ENCODE results near the gene RANBP2. TPM values are rescaled to one million over a fixed set of nuclear protein-coding genes. Genes with fewer than 3 reads are reported as not detected.

Gene RANBP2
- total and polyA plus RNA-seq, 4 donors: 9.1 to 51.7 (median 22.9) TPM

DNA sequence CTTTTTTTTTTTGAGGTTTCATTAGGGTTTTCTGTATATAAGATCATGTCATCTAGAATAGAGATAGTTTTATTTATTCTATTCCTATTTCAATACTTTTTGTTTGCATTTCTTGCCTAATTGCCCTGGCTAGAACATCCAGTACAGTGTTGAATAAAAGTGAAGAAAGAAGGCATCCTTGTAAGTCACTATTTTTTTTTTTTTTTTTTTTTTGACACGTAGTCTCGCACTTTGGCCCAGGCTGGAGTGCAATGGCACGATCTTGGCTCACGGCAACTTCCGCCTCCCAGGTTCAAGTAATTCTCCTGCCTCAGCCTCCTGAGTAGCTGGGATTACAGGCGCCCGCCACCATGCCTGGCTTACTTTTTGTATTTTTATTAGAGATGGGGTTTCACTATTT, 27.8 kb upstream of the RANBP2 start:
- Histone ChIP-seq H3K9ac (ENCODE audit: low read depth in 1 of 2, low read length in 2 of 2) (no peak overlapping the region), H3K9me3 (ENCODE audit: control insufficient read depth in 4 of 4, low read length in 3 of 4) (no peaks in the 10 kb centered on the region), H3K36me3 (ENCODE audit: control insufficient read depth in 4 of 4, insufficient read depth in 3 of 4, low read depth in 1 of 4, low read length in 3 of 4) (no peaks in the 10 kb centered on the region), H3K4me3 (ENCODE audit: low read depth in 1 of 3, low read length in 3 of 3) (no peak overlapping the region), H3K27ac (ENCODE audit: low read depth in 1 of 2, low read length in 2 of 2) (no peak overlapping the region), H3K4me1 (ENCODE audit: control insufficient read depth in 4 of 4, insufficient read depth in 4 of 4, low read length in 3 of 4) (peaks cover 0 to 7% (median 3%) of the 10 kb centered on the region in 4 donors), H3K27me3 (ENCODE audit: control insufficient read depth in 4 of 4, insufficient read depth in 4 of 4, low read length in 3 of 4) (no peaks in the 10 kb centered on the region)
- no peak for DNase-seq (ENCODE audit: low spot score)
- 49% methylated on average over 7 of the region's 7 CpGs for WGBS
- TF ChIP-seq MAX (IDR thresholded peaks at IDR 0.05): no peak
- peak; percentile 26 to 76 for TF ChIP-seq RXRA (IDR thresholded peaks at IDR 0.05)
- TF ChIP-seq, protein P1, sequence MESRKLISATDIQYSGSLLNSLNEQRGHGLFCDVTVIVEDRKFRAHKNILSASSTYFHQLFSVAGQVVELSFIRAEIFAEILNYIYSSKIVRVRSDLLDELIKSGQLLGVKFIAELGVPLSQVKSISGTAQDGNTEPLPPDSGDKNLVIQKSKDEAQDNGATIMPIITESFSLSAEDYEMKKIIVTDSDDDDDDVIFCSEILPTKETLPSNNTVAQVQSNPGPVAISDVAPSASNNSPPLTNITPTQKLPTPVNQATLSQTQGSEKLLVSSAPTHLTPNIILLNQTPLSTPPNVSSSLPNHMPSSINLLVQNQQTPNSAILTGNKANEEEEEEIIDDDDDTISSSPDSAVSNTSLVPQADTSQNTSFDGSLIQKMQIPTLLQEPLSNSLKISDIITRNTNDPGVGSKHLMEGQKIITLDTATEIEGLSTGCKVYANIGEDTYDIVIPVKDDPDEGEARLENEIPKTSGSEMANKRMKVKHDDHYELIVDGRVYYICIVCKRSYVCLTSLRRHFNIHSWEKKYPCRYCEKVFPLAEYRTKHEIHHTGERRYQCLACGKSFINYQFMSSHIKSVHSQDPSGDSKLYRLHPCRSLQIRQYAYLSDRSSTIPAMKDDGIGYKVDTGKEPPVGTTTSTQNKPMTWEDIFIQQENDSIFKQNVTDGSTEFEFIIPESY (IDR thresholded peaks at IDR 0.05): no peak
- peak in 1 of 2 donors; percentile 26 for TF ChIP-seq GABPA (IDR thresholded peaks at IDR 0.05 in 1 of 2, conservative IDR thresholded peaks at IDR 0.05 in 1 of 2)
- TF ChIP-seq SP1 (IDR thresholded peaks at IDR 0.05): peak; percentile 32
- TF ChIP-seq YY1 (IDR thresholded peaks at IDR 0.05): peak; percentile 25
- TF ChIP-seq RAD21 (IDR thresholded peaks at IDR 0.05): no peak
- TF ChIP-seq ATF3 (IDR thresholded peaks at IDR 0.05): no peak
- peak; percentile 79 to 83 for TF ChIP-seq HNF4A (conservative IDR thresholded peaks at IDR 0.05)
- no peak for TF ChIP-seq NR2F2 (IDR thresholded peaks at IDR 0.05)
- TF ChIP-seq, protein P2, sequence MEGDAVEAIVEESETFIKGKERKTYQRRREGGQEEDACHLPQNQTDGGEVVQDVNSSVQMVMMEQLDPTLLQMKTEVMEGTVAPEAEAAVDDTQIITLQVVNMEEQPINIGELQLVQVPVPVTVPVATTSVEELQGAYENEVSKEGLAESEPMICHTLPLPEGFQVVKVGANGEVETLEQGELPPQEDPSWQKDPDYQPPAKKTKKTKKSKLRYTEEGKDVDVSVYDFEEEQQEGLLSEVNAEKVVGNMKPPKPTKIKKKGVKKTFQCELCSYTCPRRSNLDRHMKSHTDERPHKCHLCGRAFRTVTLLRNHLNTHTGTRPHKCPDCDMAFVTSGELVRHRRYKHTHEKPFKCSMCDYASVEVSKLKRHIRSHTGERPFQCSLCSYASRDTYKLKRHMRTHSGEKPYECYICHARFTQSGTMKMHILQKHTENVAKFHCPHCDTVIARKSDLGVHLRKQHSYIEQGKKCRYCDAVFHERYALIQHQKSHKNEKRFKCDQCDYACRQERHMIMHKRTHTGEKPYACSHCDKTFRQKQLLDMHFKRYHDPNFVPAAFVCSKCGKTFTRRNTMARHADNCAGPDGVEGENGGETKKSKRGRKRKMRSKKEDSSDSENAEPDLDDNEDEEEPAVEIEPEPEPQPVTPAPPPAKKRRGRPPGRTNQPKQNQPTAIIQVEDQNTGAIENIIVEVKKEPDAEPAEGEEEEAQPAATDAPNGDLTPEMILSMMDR (IDR thresholded peaks at IDR 0.05; ENCODE audit: low read depth, low read length, missing input control): no peak
- TF ChIP-seq JUND (IDR thresholded peaks at IDR 0.05): peak; percentile 35 to 69
- peak; percentile 17 for TF ChIP-seq FOXA2 (IDR thresholded peaks at IDR 0.05)
- TF ChIP-seq EGR1 (IDR thresholded peaks at IDR 0.05; ENCODE audit: low read depth in 2 of 2): no peak

DNA sequence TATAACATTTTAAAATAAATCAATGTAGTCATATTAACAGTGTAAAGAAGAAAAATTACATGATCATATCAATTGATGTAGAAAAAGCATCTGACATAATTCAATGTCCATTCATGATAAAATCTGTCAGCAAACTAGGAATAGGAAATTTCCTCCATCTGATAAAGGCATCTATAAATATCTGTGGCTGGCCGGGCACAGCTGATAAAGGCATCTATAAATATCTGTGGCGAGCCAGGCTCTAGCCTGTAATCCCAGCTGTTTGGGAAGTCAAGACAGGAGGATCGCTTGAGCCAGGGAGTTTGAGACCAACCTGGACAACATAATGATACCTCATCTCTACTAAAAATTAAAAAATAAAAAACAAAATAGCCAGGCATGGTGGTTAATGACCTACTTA, 18.1 kb upstream of the RANBP2 start:
- H3K27me3 ChIP-seq (ENCODE audit: control insufficient read depth in 4 of 4, insufficient read depth in 4 of 4, low read length in 3 of 4): no peaks in the 10 kb centered on the region
- H3K9ac ChIP-seq (ENCODE audit: low read depth in 1 of 2, low read length in 2 of 2): no peak overlapping the region
- H3K4me3 ChIP-seq (ENCODE audit: low read depth in 1 of 3, low read length in 3 of 3): no peak overlapping the region
- no peak overlapping the region for H3K27ac ChIP-seq (ENCODE audit: low read depth in 1 of 2, low read length in 2 of 2)
- DNase-seq (ENCODE audit: low spot score): no peak
- WGBS: 65% methylated on average over 3 of the region's 3 CpGs
- H3K4me1 ChIP-seq (ENCODE audit: control insufficient read depth in 4 of 4, insufficient read depth in 4 of 4, low read length in 3 of 4): no peaks in the 10 kb centered on the region
- H3K36me3 ChIP-seq (ENCODE audit: control insufficient read depth in 4 of 4, insufficient read depth in 3 of 4, low read depth in 1 of 4, low read length in 3 of 4): no peaks in the 10 kb centered on the region
- H3K9me3 ChIP-seq (ENCODE audit: control insufficient read depth in 4 of 4, low read length in 3 of 4): no peaks in the 10 kb centered on the region
- TF ChIP-seq YY1 (IDR thresholded peaks at IDR 0.05) (no peak), JUND (IDR thresholded peaks at IDR 0.05) (no peak), SP1 (IDR thresholded peaks at IDR 0.05) (no peak), EGR1 (IDR thresholded peaks at IDR 0.05; ENCODE audit: low read depth in 2 of 2) (no peak), MAX (IDR thresholded peaks at IDR 0.05) (no peak), HNF4G (IDR thresholded peaks at IDR 0.05) (no peak), RXRA (IDR thresholded peaks at IDR 0.05) (no peak), NR2F2 (IDR thresholded peaks at IDR 0.05) (no peak), HNF4A (conservative IDR thresholded peaks at IDR 0.05) (no peak)
- TF ChIP-seq, protein P3, sequence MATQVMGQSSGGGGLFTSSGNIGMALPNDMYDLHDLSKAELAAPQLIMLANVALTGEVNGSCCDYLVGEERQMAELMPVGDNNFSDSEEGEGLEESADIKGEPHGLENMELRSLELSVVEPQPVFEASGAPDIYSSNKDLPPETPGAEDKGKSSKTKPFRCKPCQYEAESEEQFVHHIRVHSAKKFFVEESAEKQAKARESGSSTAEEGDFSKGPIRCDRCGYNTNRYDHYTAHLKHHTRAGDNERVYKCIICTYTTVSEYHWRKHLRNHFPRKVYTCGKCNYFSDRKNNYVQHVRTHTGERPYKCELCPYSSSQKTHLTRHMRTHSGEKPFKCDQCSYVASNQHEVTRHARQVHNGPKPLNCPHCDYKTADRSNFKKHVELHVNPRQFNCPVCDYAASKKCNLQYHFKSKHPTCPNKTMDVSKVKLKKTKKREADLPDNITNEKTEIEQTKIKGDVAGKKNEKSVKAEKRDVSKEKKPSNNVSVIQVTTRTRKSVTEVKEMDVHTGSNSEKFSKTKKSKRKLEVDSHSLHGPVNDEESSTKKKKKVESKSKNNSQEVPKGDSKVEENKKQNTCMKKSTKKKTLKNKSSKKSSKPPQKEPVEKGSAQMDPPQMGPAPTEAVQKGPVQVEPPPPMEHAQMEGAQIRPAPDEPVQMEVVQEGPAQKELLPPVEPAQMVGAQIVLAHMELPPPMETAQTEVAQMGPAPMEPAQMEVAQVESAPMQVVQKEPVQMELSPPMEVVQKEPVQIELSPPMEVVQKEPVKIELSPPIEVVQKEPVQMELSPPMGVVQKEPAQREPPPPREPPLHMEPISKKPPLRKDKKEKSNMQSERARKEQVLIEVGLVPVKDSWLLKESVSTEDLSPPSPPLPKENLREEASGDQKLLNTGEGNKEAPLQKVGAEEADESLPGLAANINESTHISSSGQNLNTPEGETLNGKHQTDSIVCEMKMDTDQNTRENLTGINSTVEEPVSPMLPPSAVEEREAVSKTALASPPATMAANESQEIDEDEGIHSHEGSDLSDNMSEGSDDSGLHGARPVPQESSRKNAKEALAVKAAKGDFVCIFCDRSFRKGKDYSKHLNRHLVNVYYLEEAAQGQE (IDR thresholded peaks at IDR 0.05): no peak
- TF ChIP-seq, protein P2 (IDR thresholded peaks at IDR 0.05; ENCODE audit: low read depth, low read length, missing input control): no peak

Measured in liver (tissue), 9 donors.